ENCODE data around the gene PRMT1. TPM values are rescaled to one million over a fixed set of nuclear protein-coding genes. Genes with fewer than 3 reads are reported as not detected.

The PRMT1 gene
- total and polyA plus RNA-seq, 12 donors: 80.0 to 270 (median 127) TPM

GRCh38 chr19:49663224-49663623 is 13.8 kb upstream of the PRMT1 start:
- H3K9me3 ChIP-seq: no peaks in the 10 kb centered on the region
- no peaks in the 10 kb centered on the region for H3K27me3 ChIP-seq
- no peak for DNase-seq
- TF ChIP-seq CTCF (IDR thresholded peaks at IDR 0.05): no peak
- intact Hi-C loops (cut with DNase I): no loop called here
- peak overlapping the region in 1 of 10 donors; percentile 85 for H3K4me3 ChIP-seq
- peaks cover 0 to 53% (median 19%) of the 10 kb centered on the region in 9 donors for H3K36me3 ChIP-seq
- no peak for ATAC-seq
- peaks cover 10 to 31% (median 19%) of the 10 kb centered on the region in 9 donors for H3K4me1 ChIP-seq
- WGBS, 2 donors: 89 to 93% methylated on average over 12 of the region's 12 CpGs
- peak overlapping the region in 1 of 10 donors; percentile 92 for H3K27ac ChIP-seq

DNA sequence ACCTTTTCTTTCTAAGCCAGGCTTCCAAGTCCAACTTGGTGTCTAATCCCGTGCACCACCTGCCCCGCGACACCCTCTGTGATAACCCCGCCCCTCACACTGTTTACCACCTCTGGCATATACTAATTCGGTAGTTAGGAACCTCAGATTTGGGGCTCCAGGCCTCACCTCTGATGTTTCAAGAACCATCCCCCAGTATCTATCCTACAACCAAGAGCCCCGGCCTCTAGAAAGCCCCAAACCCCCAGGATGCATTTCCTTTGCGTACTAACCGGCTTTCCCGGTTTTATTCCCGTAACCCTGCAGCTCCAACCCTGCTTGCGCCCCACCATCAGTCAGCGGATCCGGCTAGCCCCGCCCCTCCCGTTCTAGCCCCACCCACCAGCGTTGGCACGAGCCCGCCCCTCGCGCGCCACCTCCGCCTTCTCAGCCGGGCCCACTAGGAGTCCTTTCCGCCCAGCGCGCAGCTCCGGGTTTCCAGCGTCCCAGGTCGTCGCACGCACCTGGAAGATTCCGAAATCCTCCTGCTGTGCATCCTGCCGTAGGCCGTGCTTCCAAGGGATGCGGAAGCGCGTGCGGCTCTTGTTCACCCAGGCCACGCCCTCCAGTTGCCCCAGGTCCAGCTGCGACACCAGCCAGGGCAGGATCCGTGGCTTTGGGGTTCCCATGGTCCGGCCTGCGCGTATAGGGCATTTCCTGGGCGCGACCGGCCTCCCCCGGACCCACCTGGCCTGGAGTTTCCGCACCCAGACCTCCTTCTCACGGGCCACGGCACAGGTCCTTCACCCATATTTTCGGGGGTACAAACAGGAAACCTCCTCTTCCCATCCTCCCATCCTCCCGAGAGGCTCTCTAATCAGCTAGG is 12.7 kb upstream of the PRMT1 start:
- Histone ChIP-seq H3K27me3 (no peaks in the 10 kb centered on the region), H3K27ac (peak overlapping the region; percentile 11 to 92 (median 89)), H3K4me3 (peak overlapping the region; percentile 50 to 94 (median 78)), H3K36me3 (peaks cover 0 to 49% (median 8%) of the 10 kb centered on the region in 9 donors), H3K9me3 (no peaks in the 10 kb centered on the region), H3K4me1 (peaks cover 10 to 31% (median 19%) of the 10 kb centered on the region in 9 donors)
- 1% methylated on average over 53 of the region's 53 CpGs for WGBS, 2 donors
- DNase-seq (peak; percentile 88 to 91), ATAC-seq (peak; percentile 78 to 88 (median 84))
- peak in 4 of 9 donors; percentile 19 to 37 (median 34) for TF ChIP-seq CTCF (IDR thresholded peaks at IDR 0.05)
- intact Hi-C loops (cut with DNase I): loop anchor here in 4 of 10 donors (1.0 to 5.0 kb wide), 3 partner anchors 72 to 82 kb away; partner anchors contain the start of genes PRR12 (in 2 of the 4), NOSIP (in 1 of the 4) and PRRG2 (in 1 of the 4)

DNA sequence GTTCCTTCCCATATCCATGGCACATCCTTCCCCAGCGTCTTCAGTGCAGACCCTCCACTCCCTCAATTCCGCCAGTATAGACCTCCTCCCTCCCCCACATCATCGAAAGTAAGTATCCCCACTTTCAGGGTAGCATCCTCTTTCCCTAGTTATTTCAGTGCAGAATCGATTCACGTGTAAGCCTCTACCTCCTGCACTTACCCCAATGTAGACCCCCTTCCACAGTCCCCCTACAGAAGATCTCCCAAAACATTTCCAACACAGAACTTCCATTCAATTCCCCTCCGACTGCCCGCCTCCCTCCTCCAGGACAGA is 12.1 kb upstream of the PRMT1 start:
- DNase-seq (no peak), ATAC-seq (peak in 6 of 8 donors; percentile 0 to 3 (median 0))
- Histone ChIP-seq H3K27me3 (no peaks in the 10 kb centered on the region), H3K36me3 (peaks cover 0 to 46% (median 8%) of the 10 kb centered on the region in 9 donors), H3K9me3 (no peaks in the 10 kb centered on the region), H3K4me3 (peak overlapping the region; percentile 50 to 94 (median 78)), H3K4me1 (peaks cover 10 to 31% (median 19%) of the 10 kb centered on the region in 9 donors), H3K27ac (peak overlapping the region; percentile 55 to 92 (median 89))
- TF ChIP-seq CTCF (IDR thresholded peaks at IDR 0.05): no peak
- WGBS, 2 donors: 0 to 1% methylated on average over 7 of the region's 7 CpGs
- intact Hi-C loops (cut with DNase I): loop anchor here in 4 of 10 donors (1.0 to 5.0 kb wide), 3 partner anchors 73 to 83 kb away; partner anchors contain the start of genes PRR12 (in 2 of the 4), NOSIP (in 1 of the 4) and PRRG2 (in 1 of the 4)

DNA sequence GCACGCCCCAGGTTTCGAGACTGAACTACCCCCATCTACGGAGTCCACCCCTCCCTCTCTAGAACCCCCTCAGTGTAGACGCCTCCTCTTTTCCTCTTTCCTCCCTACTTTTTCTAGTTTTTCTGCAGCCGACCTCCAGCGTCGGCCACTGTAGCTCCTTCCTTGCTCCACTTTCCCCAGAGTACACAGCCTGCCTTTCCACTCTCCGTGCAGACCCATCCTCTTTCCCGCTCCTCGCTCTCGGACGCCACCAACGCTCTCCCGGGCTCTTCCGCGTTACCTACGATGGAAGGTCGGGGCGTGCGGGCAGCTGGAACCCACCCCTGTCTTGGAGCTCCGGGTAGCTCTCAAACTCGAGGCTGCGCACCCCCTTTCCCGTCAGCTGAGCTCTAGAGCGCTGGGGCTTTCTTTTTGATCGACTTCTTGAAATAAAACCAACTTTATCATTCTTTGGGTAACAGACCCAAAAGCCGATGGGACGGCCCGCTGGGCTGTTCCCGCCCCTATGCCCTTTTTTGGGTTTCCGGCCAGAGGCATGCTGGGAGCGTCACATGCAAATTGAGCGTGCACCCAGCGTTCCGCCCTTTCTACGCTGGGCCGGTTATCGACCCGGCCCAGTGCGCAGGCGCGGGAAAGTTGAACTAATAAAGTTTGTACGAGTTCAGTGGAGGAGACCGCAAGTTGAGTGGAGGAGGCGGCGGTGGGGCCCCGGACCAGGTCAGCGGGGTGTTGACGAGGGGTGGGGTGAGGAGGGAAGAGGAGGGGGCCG is 11.5 kb upstream of the PRMT1 start, which contains the start of the genes BCL2L12 and IRF3:
BCL2L12 (plus strand) TSS at position 583 of the 769 bp plus-strand sequence. CDS start 760 bp downstream, outside the sequence.
IRF3 (minus strand) TSS at position 507 of the 769 bp plus-strand sequence. CDS start 1,019 bp downstream, outside the sequence.
- Histone ChIP-seq H3K4me3 (peak within 1 kb of the TSS; percentile 50 to 94 (median 78)), H3K9me3 (no peaks in the 10 kb centered on the region), H3K27ac (peak within 1 kb of the TSS; percentile 55 to 92 (median 89)), H3K36me3 (peaks cover 0 to 46% (median 8%) of the 10 kb centered on the region in 9 donors), H3K4me1 (peaks cover 10 to 31% (median 19%) of the 10 kb centered on the region in 9 donors), H3K27me3 (no peaks in the 10 kb centered on the region)
- DNase-seq (peak; percentile 97 to 98), ATAC-seq (peak; percentile 88 to 97 (median 94))
- TF ChIP-seq CTCF (IDR thresholded peaks at IDR 0.05): no peak
- intact Hi-C loops (cut with DNase I): loop anchor here in 4 of 10 donors (1.0 to 5.0 kb wide), 3 partner anchors 73 to 83 kb away; partner anchors contain the start of genes PRR12 (in 2 of the 4), NOSIP (in 1 of the 4) and PRRG2 (in 1 of the 4)
- WGBS, 2 donors: 0% methylated on average over 50 of the region's 50 CpGs

All from heart right ventricle (tissue), 16 donors.